AG10803 (cell line): Measurements from ENCODE around the gene POMT2.
"Not testable (repeated sequence)": the region's sequence is repeated elsewhere in the genome, so short reads cannot be mapped to it uniquely, and the experiment has no call there.

Experiments
- DNase-seq: peaks from one replicate; pipeline ENCODE4 v3.0.0; 2010; ENCODE audit warnings: low read depth
- H3K4me3 ChIP-seq: 2 replicates; pipeline ENCODE4 v1.5.1; 2011; ENCODE audit warnings: mild to moderate bottlenecking, low read length, control low read depth
- CTCF ChIP-seq: conservative IDR thresholded peaks from 2 replicates; pipeline ENCODE4 v1.5.1; 2011; ENCODE audit warnings: mild to moderate bottlenecking, low read length, control low read depth, inconsistent platforms

Gene POMT2

DNA sequence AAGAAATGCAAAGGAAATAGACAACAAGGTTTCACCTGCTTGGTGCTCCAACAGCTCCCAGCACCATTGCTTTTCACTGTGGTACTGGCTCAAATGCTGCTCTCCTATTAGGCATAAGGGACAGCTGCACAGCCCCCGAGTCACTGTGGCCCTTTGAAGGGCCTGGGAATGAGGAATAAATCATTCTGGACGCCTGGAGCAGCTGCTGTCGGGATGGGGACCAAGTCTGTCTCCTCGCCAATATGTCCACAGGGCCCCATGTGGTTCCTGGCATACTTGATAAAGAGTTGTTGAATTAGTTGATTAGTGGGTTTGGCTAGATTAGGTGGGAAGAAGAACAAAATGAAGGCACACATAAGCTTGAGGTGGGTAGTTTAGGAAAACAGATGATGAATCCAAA is 36.6 kb downstream of the POMT2 start:
- no peak for DNase-seq
- H3K4me3 ChIP-seq = no peak overlapping the region
- TF ChIP-seq CTCF = no peak

- no peak for TF ChIP-seq CTCF
- no peak for DNase-seq
- H3K4me3 ChIP-seq = no peak overlapping the region
Measured at GRCh38 chr14:77281852-77282410, 38.8 kb downstream of the POMT2 start.

GRCh38 chr14:77280921-77281320 is 39.8 kb downstream of the POMT2 start:
- not testable (repeated sequence) for DNase-seq, H3K4me3 ChIP-seq

- DNase-seq = no peak
- TF ChIP-seq CTCF = no peak
- no peak overlapping the region for H3K4me3 ChIP-seq
Measured at GRCh38 chr14:77279719-77280118, 41.0 kb downstream of the POMT2 start.

- no peak for DNase-seq
- no peak overlapping the region for H3K4me3 ChIP-seq
- no peak for TF ChIP-seq CTCF
Measured at GRCh38 chr14:77278461-77279230, 42.0 kb downstream of the POMT2 start.

DNA sequence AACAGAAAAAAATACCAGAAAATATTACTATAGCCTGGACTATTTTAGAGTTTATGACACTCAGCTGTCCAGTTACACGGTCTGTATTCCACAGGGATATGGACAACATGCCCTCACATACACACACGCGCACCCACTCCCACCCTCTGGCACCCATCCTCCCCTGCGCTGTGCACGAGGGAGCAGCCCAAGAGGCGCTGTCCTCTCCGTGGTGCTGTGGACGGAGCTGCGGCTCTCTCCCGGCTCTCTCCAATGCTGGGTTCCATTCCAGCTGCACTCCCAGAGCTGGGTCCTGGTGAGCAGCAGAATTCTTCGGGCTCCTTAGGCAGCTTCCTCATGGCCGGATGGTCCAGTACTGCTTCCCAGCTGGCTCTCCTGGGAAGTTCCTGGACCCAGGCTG is 43.7 kb downstream of the POMT2 start:
- H3K4me3 ChIP-seq = no peak overlapping the region
- TF ChIP-seq CTCF = no peak

GRCh38 chr14:77276295-77276935 is 44.3 kb downstream of the POMT2 start:
- no peak for TF ChIP-seq CTCF
- H3K4me3 ChIP-seq = no peak overlapping the region
- no peak for DNase-seq

More for the DNA sequence above, 43.7 kb downstream of the POMT2 start:
- DNase-seq = no peak
